HG02642 (cell line): Measurements from ENCODE around the gene PPP1R15B.

Source experiments
- ATAC-seq: cut with Tn5 transposase; IDR thresholded peaks from one replicate; pipeline ENCODE4 v1.9.1; 2021; ENCODE audit warnings: mild to moderate bottlenecking; ENCODE audit not compliant: unreplicated experiment, poor library complexity

The PPP1R15B gene

DNA sequence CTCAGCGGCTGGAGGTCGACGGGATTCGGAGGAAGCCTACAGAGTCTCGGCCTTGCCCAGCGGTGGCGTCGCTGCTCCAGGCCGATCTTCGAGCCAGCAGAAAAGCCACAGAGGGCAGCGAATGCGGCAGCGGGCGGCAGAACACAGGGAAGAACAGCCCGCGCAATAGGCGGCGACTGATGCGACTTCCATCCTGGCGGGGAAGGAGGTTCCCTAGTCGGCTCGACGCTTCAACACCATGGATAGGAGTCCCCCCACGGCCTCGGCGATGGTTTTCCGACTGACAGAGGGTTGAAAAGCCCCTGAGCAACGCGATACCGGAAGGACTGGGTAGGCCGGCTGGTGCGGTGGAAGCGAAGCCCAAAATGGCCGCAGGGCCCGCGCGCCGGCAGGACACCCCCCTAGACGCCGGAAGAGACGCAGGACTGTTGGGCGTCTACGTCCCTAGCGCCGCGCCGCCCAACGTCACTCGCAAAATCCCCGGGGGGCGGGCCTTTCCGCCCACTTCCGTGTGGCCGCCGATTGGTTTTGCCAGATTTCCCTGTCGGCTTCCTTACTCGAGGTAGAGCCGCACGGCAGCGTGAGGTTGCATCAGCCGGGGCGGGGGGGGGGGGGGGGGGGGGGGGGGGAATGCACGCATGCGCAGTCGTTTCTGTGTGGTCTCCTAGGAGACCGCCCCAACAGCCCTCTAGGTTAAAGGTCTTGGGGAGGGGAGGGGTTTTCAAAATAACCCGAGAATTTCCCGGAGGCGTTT lies at the start of gene PPP1R15B:
Gene PPP1R15B, minus strand, starts transcription at position 367 of the 754 bp plus-strand sequence. CDS start 406 bp downstream, outside the sequence.
- ATAC-seq = peak; percentile 93

DNA sequence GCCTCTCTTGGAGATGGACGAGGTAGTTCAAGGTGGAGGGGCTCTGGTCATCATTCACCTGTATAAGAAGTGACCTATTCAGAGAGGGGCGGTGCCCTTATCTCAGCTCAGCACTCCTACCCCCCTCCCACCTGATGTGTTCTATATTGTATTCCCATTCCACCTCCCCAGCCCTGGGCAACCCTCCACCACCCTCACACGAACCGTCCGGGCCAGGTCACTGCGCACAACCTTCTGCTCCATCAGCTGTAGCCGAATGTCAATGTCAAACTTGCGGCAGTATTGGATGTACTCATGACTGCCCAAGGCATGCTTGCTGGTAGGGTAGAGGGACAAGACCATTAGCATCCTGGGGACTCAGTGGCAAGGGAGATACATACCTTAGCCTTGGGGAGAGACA lies 48.7 kb upstream of the PPP1R15B start:
- no peak for ATAC-seq

DNA sequence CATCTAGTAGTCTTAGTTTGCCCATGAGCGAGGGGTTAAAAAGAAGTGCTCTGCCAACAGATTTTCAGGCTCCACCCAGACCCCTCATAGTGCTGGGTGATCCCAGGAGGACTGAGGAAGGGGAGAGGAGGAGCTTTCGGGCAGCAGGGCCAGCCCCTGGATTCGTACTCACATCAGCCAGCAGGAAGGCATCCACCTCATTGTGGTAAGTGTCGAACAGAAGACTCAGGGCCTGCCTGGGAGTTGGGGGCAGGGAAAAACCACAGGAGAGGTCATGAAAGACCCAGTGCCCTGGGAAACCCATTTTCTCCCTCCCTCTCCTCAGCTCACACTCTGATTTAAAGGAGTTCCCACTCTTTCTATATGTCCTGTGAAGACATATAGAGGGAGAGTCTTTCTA lies 48.1 kb upstream of the PPP1R15B start:
- no peak for ATAC-seq

DNA sequence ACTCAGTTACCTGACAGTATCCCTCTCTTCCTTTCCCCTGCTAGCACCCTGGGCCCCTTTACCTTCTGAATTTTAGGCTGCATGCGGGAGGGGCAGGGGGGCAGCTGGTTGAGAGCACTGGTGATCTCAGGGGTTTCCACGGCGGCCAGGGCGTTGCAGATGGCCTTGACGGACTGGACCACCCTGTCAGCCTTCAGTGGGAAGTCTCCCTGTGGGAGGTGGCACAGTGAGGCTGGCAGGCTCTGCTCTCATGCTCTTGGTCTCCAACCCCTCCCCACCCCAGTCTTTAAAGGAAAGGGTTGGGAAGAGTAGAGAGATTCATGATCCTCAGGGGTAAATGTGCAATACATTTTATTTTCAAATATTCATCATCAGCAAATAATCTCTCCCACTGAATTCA lies 46.0 kb upstream of the PPP1R15B start:
- ATAC-seq = no peak

- no peak for ATAC-seq
Measured at GRCh38 chr1:204456826-204457442, 45.3 kb upstream of the PPP1R15B start.

- no peak for ATAC-seq
Measured at GRCh38 chr1:204455831-204456145, 44.2 kb upstream of the PPP1R15B start.

- no peak for ATAC-seq
Measured at GRCh38 chr1:204455063-204455830, 43.6 kb upstream of the PPP1R15B start.

DNA sequence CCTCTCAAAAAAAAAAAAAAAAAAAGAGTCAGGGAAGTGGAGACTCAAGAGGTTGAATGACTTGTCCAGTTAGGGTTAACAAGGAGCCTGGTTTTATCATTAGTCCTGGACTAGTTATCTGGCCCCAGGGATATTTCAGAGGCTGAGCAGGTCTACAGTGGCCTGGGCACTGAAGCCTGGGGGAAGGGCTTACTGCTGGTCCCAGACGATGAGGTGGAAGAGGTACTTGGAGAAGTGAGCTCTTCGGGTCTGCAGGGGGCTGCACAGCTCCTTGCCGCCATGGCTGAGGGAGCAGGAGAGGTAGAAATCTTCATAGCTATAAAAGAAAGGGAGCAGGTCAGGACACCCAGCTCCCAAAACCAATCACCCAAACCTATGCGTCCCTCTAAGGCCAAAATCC lies 42.9 kb upstream of the PPP1R15B start:
- ATAC-seq = no peak

GRCh38 chr1:204453141-204453772 lies 41.6 kb upstream of the PPP1R15B start:
- ATAC-seq = peak; percentile 83

GRCh38 chr1:204451352-204452124 lies 39.9 kb upstream of the PPP1R15B start:
- no peak for ATAC-seq

DNA sequence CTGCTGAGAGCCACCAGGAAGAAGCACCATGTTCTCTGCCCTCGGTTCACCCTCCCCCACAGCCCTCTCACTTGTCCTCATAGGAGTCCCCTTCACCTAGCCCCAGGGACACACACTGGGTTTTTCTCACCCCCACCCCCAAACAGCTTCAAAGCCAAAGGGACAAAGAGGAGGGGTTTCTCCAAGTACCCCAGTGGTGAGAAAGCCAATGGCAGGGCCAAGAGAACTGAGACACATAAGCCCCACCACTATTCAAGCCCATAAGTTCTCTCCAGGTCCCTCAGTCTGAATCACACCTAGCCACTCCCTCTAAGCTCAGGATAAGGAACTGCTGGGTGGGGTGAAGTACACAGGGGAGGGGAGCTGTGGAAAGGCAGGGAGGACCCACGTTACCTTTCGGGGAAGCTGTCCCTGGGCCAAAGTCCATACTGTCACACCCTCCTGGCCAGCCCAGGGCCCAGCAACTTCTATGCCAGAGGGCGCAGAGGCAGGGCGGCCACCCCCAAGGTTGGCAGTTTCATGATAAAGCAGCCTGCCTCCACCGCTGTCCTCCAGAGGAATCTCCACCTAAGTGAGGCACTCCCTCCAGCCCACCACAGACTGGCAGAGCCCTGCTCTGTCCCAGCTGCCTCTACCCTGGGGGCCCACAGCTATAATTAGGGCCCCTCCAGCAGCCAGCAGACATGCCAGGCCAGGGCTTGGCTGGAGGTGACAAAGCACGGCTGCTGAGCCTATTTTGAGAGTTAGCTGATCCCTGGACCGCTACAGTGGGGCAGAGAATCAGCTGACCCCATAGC lies 39.0 kb upstream of the PPP1R15B start:
- ATAC-seq = no peak

- ATAC-seq = no peak
Measured at GRCh38 chr1:204449678-204450280, 38.2 kb upstream of the PPP1R15B start.

DNA sequence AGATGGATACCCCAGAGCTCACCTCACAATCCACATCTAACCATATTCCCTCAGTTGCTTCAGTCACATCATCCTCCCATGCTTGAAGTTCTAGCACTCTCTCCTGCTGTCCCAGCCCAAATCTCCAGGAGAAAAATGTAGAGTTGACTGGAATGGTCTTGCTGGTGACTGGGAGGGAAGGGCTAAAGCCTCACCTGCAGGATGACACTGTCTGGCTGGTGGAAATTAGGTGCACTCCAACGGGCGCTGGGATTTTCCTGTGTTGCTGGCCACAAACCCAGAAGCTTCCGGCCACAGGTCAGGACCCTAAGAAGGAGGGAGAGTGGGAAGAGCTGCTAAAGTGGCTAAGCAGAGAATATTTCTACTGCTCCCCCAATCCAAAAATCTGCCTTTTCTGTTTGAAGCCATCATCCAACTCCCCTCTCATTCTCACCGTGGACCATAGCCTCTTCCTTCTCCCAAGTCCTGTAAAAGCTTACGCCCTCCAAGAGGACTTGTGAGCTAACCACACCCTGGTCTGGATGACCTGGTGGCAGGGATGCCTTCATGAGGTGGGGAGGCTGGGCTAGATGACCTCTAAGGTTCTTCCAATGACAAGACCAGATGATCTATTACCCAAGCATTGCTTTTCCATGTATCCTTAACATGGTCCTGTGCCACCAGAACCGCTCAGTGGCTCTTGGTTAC lies 37.5 kb upstream of the PPP1R15B start:
- ATAC-seq = no peak

DNA sequence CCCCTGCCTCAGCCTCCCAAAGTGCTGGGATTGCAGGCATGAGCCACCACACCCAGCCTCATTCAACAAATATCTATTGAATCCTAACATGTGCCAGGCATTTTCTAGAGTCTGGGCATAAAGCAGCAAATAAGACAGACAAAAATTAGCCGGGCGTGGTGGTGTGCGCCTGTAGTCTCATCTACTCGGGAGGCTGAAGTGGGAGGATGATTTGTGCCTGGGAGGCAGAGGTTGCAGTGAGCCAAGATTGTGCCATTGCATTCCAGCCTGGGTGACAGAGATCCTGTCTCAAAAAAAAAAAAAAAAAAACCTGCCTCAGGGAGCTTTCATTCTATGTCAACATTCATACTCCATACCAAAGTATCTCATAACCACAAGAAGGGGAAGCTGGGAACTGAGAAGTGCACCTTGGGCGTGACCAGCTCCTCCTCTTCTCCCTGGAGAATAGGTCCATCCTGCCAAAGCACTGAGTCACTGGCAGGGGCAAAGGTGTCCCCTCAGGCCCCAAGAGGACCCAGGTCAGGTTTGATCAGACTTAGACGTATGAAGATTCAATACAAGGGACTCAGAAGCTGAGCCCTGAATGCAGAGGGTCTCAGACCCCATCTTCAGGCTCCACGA lies 36.8 kb upstream of the PPP1R15B start:
- no peak for ATAC-seq

GRCh38 chr1:204447736-204448135 lies 36.1 kb upstream of the PPP1R15B start:
- ATAC-seq = no peak

DNA sequence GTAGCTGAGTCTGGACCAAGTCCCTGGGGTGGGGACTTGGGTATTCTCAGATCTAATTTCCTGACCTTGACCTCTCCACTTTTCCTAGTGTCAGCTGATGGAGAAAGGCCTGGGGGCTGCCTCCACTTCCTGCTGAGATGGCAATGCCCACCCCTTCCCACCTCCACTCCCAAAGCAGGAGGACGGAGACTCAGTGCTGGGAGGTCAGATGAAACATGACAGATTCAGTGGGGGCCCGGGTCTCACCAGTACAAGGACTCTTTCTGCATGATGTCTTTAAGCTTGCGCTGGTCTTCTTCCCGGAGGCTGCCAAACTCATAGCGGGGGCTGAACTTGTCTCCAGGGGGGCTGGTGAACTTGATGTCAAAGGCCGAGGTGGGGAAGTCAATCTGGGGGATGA lies 35.6 kb upstream of the PPP1R15B start:
- no peak for ATAC-seq

- peak; percentile 71 for ATAC-seq
Measured at GRCh38 chr1:204446413-204447111, 34.9 kb upstream of the PPP1R15B start.
